GM12874 (cell line): ENCODE data around the gene IFITM5.

Experiments used
- CTCF ChIP-seq: IDR thresholded peaks from 2 replicates; pipeline ENCODE4 v1.5.1; 2011; ENCODE audit warnings: low read depth, mild to moderate bottlenecking, control low read depth, low read length, moderate library complexity; ENCODE audit not compliant: insufficient read depth

IFITM5 gene

GRCh38 chr11:325796-326591 is 26.7 kb upstream of the IFITM5 start:
- TF ChIP-seq CTCF, result no peak

GRCh38 chr11:324156-324555 is 24.8 kb upstream of the IFITM5 start:
- TF ChIP-seq CTCF, result no peak

- TF ChIP-seq CTCF, result no peak
Observed at GRCh38 chr11:316891-317301, 17.6 kb upstream of the IFITM5 start.

- no peak for TF ChIP-seq CTCF
Observed at GRCh38 chr11:316031-316701, 16.8 kb upstream of the IFITM5 start.

- TF ChIP-seq CTCF, result no peak
Observed at GRCh38 chr11:315516-315994, 16.2 kb upstream of the IFITM5 start.

GRCh38 chr11:315051-315481 is 15.7 kb upstream of the IFITM5 start:
- no peak for TF ChIP-seq CTCF

GRCh38 chr11:313787-314553 is 14.6 kb upstream of the IFITM5 start, which contains the start of gene IFITM1:
TSS of gene IFITM1 (plus strand) at chr11:314040. CDS start at chr11:314171, 131 bp downstream.
- no peak for TF ChIP-seq CTCF
